Measurements from ENCODE around the gene CARD9.
A peak's percentile ranks its signal among the peaks of the same experiment; 100 is the strongest.
"Not testable (repeated sequence)": the region's sequence is repeated elsewhere in the genome, so short reads cannot be mapped to it uniquely, and the experiment has no call there.

CARD9 gene

GRCh38 chr9:136321561-136321960, 51.9 kb downstream of the CARD9 start:
- DNase-seq (ENCODE audit: low read depth) = no peak
- TF ChIP-seq, protein P1, sequence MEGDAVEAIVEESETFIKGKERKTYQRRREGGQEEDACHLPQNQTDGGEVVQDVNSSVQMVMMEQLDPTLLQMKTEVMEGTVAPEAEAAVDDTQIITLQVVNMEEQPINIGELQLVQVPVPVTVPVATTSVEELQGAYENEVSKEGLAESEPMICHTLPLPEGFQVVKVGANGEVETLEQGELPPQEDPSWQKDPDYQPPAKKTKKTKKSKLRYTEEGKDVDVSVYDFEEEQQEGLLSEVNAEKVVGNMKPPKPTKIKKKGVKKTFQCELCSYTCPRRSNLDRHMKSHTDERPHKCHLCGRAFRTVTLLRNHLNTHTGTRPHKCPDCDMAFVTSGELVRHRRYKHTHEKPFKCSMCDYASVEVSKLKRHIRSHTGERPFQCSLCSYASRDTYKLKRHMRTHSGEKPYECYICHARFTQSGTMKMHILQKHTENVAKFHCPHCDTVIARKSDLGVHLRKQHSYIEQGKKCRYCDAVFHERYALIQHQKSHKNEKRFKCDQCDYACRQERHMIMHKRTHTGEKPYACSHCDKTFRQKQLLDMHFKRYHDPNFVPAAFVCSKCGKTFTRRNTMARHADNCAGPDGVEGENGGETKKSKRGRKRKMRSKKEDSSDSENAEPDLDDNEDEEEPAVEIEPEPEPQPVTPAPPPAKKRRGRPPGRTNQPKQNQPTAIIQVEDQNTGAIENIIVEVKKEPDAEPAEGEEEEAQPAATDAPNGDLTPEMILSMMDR (IDR thresholded peaks at IDR 0.05; ENCODE audit: insufficient read depth, low read depth, low read length, missing control alignments) = no peak
- no peak overlapping the region for H3K4me3 ChIP-seq (ENCODE audit: low read length)

GRCh38 chr9:136320972-136321371, 52.5 kb downstream of the CARD9 start:
- H3K4me3 ChIP-seq (ENCODE audit: low read length); DNase-seq (ENCODE audit: low read depth): not testable (repeated sequence)

GRCh38 chr9:136319955-136320354, 53.5 kb downstream of the CARD9 start:
- H3K4me3 ChIP-seq (ENCODE audit: low read length); DNase-seq (ENCODE audit: low read depth): not testable (repeated sequence)

GRCh38 chr9:136319244-136319643, 54.2 kb downstream of the CARD9 start:
- H3K4me3 ChIP-seq (ENCODE audit: low read length); DNase-seq (ENCODE audit: low read depth): not testable (repeated sequence)

DNA sequence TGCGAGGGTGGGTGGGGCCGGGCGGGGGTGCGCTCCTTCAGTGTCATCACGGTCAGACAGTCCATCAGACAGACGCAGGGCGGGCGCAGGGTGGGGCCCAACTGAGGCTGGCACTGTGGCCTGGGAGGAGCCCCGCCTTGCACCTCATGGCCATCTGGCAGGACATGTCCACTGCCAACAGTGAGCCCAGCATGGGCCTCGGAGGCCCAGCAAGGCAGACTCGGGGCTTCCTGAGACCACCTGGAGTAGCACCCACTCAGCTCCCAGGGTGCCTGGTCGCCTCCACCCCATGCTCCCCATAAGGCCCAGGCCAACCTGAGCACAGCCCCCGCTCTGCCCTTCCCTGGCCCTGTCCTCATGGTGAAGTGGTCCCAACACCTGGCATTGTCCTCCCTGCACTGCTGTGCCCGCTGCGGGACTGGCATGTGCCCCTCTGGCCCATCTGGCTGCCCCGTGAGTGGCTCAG, 54.7 kb downstream of the CARD9 start:
- H3K4me3 ChIP-seq (ENCODE audit: low read length) = no peak overlapping the region
- no peak for DNase-seq (ENCODE audit: low read depth)
- TF ChIP-seq, protein P1 (IDR thresholded peaks at IDR 0.05; ENCODE audit: insufficient read depth, low read depth, low read length, missing control alignments) = no peak

- DNase-seq (ENCODE audit: low read depth) = no peak
- TF ChIP-seq, protein P1 (IDR thresholded peaks at IDR 0.05; ENCODE audit: insufficient read depth, low read depth, low read length, missing control alignments) = no peak
- no peak overlapping the region for H3K4me3 ChIP-seq (ENCODE audit: low read length)
These were observed 55.2 kb downstream of the CARD9 start for GRCh38 chr9:136318111-136318775.

DNA sequence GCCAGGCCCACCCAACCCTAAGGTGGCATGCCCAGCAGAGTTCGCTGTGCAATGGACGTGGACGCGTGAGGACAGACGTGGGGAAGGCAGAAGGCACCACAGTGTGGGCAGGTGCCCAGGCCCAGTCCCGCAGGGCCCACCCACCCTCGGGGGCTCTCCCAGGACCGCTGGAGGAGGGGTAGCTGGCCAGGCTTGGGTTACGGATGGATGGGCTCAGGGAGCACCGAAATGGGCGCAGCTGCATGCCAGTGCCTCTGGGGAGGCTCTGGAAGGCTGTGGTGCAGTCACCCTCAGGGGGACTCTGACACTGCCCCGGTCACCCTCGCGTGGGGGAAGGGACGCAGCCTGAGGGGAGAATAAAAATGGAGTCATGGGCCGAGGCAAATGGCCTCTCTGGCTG, 55.8 kb downstream of the CARD9 start:
- no peak overlapping the region for H3K4me3 ChIP-seq (ENCODE audit: low read length)
- TF ChIP-seq, protein P1 (IDR thresholded peaks at IDR 0.05; ENCODE audit: insufficient read depth, low read depth, low read length, missing control alignments) = no peak

DNA sequence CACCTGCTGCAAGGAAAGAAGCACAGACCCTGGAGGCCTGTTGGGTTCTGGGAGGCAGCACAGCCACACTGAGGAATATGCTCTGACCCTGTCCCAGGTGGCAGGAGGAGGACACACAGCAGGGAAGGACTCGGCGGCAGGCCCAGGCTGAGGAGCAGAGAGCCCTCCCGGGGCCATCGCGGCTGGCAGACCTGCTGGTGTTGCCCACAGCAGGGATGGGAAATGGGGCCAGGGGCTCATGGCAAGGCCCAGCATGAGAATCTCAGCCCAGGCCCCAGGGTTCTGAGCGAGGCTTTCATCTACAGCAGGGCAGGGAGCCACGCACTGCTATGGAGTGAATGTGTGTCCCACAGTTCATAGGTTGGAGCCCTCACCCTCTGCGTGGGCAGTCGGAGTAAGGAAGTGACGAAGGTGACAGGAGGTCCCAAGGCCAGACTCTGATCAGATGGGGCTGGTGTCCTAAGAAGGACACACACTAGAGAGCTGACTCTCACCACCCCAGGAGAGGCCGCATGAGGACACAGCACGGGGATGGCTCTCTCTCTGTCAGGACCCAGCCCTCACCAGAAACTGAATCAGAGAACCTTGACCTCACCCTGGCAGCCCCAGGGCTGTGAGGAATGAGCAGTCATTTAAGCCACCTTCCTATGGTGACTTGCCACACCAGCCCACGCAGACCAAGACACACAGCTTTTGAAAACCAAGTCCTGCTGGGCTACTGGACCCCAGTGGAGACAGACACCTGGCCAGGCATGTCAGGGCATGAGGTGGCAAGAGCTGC, 56.4 kb downstream of the CARD9 start:
- DNase-seq (ENCODE audit: low read depth) = peak; percentile 24
- H3K4me3 ChIP-seq (ENCODE audit: low read length) = no peak overlapping the region
- TF ChIP-seq, protein P1 (IDR thresholded peaks at IDR 0.05; ENCODE audit: insufficient read depth, low read depth, low read length, missing control alignments) = no peak

More for the DNA sequence above, 55.8 kb downstream of the CARD9 start:
- no peak for DNase-seq (ENCODE audit: low read depth)
